PFSK-1 (cell line): ENCODE data around the gene ZBTB43.

Experiments used
- POLR2AphosphoS5 ChIP-seq: IDR thresholded peaks from 2 replicates; pipeline ENCODE4 v1.6.1; 2012; ENCODE audit warnings: low read depth, mild to moderate bottlenecking, control low read depth, low read length, moderate library complexity
- REST ChIP-seq, 2 experiments: IDR thresholded peaks; 2 replicates each; pipeline versions ENCODE4 v1.6.1 to v1.8.0; 2011 to 2012; ENCODE audit warnings: low read depth in 2 of 2, low read length in 2 of 2, control low read depth in 1 of 2, inconsistent platforms in 1 of 2, mild to moderate bottlenecking in 1 of 2, moderate library complexity in 1 of 2; ENCODE audit not compliant: insufficient read depth in 1 of 2
- SIN3A ChIP-seq: IDR thresholded peaks from 2 replicates; pipeline ENCODE4 v1.6.1; 2012; ENCODE audit warnings: mild to moderate bottlenecking, low read length, moderate library complexity, borderline replicate concordance; ENCODE audit not compliant: insufficient read depth
- TAF1 ChIP-seq: IDR thresholded peaks from 2 replicates; pipeline ENCODE4 v1.6.1; 2012; ENCODE audit warnings: low read length, control low read depth, borderline replicate concordance; ENCODE audit not compliant: insufficient read depth

GRCh38 chr9:126761274-126761673 lies 43.6 kb upstream of the ZBTB43 start:
- TF ChIP-seq TAF1 (no peak), POLR2AphosphoS5 (no peak), REST (IDR thresholded peaks at IDR 0.05; ENCODE audit: insufficient read depth in 1 of 2, low read depth in 2 of 2, low read length in 2 of 2) (no peak), SIN3A (no peak)
